Endothelial cell of umbilical vein (primary cell): Measurements from ENCODE around the gene FHIP1B. TPM values are rescaled to one million over a fixed set of nuclear protein-coding genes. Genes with fewer than 3 reads are reported as not detected.

Source experiments
- BruUV-seq: library from RNA; stranded (reverse); fragments of 400-500 nt; replicated peaks from 2 replicates; lab custom pipeline; 2021; lab: Mats Ljungman, UMichigan
- CTCF ChIA-PET: fragments of 300-600, 350-600 bp; sonication (Branson Sonifier 250); formaldehyde crosslinking; loops from one replicate; lab custom pipeline; 2021; ENCODE audit warnings: antibody characterized with exemption, inconsistent platforms; lab: Charles Lee
- POLR2A ChIA-PET: fragments of 300-600, 350-600 bp; sonication (Branson Sonifier 250); formaldehyde crosslinking; loops from one replicate; lab custom pipeline; 2021; ENCODE audit warnings: antibody characterized with exemption, inconsistent platforms; lab: Charles Lee
- DNase-seq: peaks from one replicate; pipeline ENCODE4 v3.0.0-alpha.2; 2011; ENCODE audit warnings: low read depth, low spot score
- FAIRE-seq: peaks from 2 replicates; lab custom pipeline; 2011; peaks lifted over from hg19 to GRCh38; lab: Jason Lieb, UNC
- H2AFZ ChIP-seq: 2 replicates; pipeline ENCODE4 v1.6.0; 2012; ENCODE audit warnings: low read depth, low read length, control low read depth, inconsistent platforms
- H3K27ac ChIP-seq: 2 replicates; pipeline ENCODE4 v1.5.1; 2011; ENCODE audit warnings: low read depth, mild to moderate bottlenecking, control low read depth, low read length, moderate library complexity; ENCODE audit not compliant: insufficient read depth
- H3K27me3 ChIP-seq, 2 experiments: 2 replicates each; pipeline versions ENCODE4 v1.6.0 to v1.6.1; 2011; ENCODE audit warnings: low read length in 2 of 2, mixed read lengths in 1 of 2; ENCODE audit not compliant: control insufficient read depth in 2 of 2, insufficient read depth in 2 of 2
- H3K36me3 ChIP-seq, 2 experiments: 2 replicates in 1 of 2; 3 replicates in 1 of 2; pipeline ENCODE4 v1.5.1; 2011; ENCODE audit warnings: low read length in 2 of 2, mild to moderate bottlenecking in 1 of 2, moderate library complexity in 1 of 2; ENCODE audit not compliant: control insufficient read depth in 2 of 2, insufficient read depth in 2 of 2; ENCODE audit errors: extremely low read depth in 1 of 2
- H3K4me1 ChIP-seq: 3 replicates; pipeline ENCODE4 v1.5.1; 2011; ENCODE audit warnings: mild to moderate bottlenecking, low read length; ENCODE audit not compliant: control insufficient read depth, insufficient read depth; ENCODE audit errors: extremely low read depth
- H3K4me2 ChIP-seq: 2 replicates; pipeline ENCODE4 v1.6.1; 2011; ENCODE audit warnings: low read length, control low read depth, mixed read lengths; ENCODE audit not compliant: insufficient read depth
- H3K4me3 ChIP-seq, 3 experiments: fragments of 200-600 bp in 1 of 3; sonication (generic), shearing (Covaris generic) in 1 of 3; replicated peaks in 1 of 3; 2 replicates each; pipeline ENCODE4 v1.5.1; 2011 to 2016; ENCODE audit warnings: control low read depth in 3 of 3, low read length in 3 of 3, mild to moderate bottlenecking in 2 of 3, inconsistent platforms in 1 of 3, low read depth in 1 of 3, moderate library complexity in 1 of 3; ENCODE audit not compliant: insufficient read depth in 1 of 3
- H3K79me2 ChIP-seq: 2 replicates; pipeline ENCODE4 v1.6.0; 2012; ENCODE audit warnings: low read length, inconsistent platforms; ENCODE audit not compliant: control insufficient read depth, insufficient read depth
- H3K9ac ChIP-seq: replicated peaks from 2 replicates; pipeline ENCODE3; 2011; ENCODE audit warnings: low read length, control low read depth; ENCODE audit not compliant: insufficient read depth; ENCODE audit errors: extremely low read depth
- H3K9me1 ChIP-seq: replicated peaks from 3 replicates; pipeline ENCODE4 v1.6.0; 2011; ENCODE audit warnings: mild to moderate bottlenecking, low read length; ENCODE audit not compliant: control insufficient read depth, insufficient read depth; ENCODE audit errors: extremely low read depth
- H3K9me3 ChIP-seq: replicated peaks from 2 replicates; pipeline ENCODE4 v1.5.1; 2012; ENCODE audit warnings: low read length, inconsistent platforms; ENCODE audit not compliant: control insufficient read depth, insufficient read depth
- H4K20me1 ChIP-seq: replicated peaks from 2 replicates; pipeline ENCODE3; 2011; ENCODE audit warnings: mild to moderate bottlenecking, low read length; ENCODE audit not compliant: control insufficient read depth, insufficient read depth; ENCODE audit errors: extremely low read depth
- CTCF ChIP-seq, 2 donors: IDR thresholded peaks; 1 replicate in 1 of 2; 2 replicates in 1 of 2; pipeline ENCODE4 v1.5.1; 2011; ENCODE audit warnings: low read length in 2 of 2, mild to moderate bottlenecking in 2 of 2, moderate library complexity in 2 of 2, control low read depth in 1 of 2, inconsistent platforms in 1 of 2, low read depth in 1 of 2; ENCODE audit not compliant: insufficient read depth in 1 of 2; ENCODE audit errors: extremely low read depth in 1 of 2
- EZH2 ChIP-seq: IDR thresholded peaks from 2 replicates; pipeline ENCODE4 v1.6.1; 2012; ENCODE audit warnings: borderline replicate concordance, low read depth, mild to moderate bottlenecking, moderate library complexity, low read length, inconsistent platforms; ENCODE audit not compliant: severe bottlenecking
- FOS ChIP-seq: IDR thresholded peaks from 2 replicates; pipeline ENCODE4 v1.6.1; 2011; ENCODE audit warnings: mild to moderate bottlenecking, low read length, moderate library complexity, borderline replicate concordance; ENCODE audit not compliant: insufficient read depth
- GATA2 ChIP-seq: IDR thresholded peaks from 2 replicates; pipeline ENCODE4 v1.7.0; 2011; ENCODE audit warnings: low read depth, mild to moderate bottlenecking, moderate library complexity, mixed read lengths, low read length; ENCODE audit not compliant: insufficient read length, insufficient read depth
- JUN ChIP-seq: IDR thresholded peaks from 2 replicates; pipeline ENCODE4 v1.6.1; 2011; ENCODE audit warnings: borderline replicate concordance, low read depth; ENCODE audit not compliant: insufficient read length, insufficient read depth
- MAX ChIP-seq: IDR thresholded peaks from 2 replicates; pipeline ENCODE4 v1.6.1; 2011; ENCODE audit not compliant: insufficient read depth, insufficient read length
- MYC ChIP-seq: IDR thresholded peaks from one replicate; pipeline ENCODE4 v1.6.1; 2011; ENCODE audit warnings: mild to moderate bottlenecking, low read depth, low read length
- POLR2A ChIP-seq: IDR thresholded peaks from 2 replicates; pipeline ENCODE4 v1.6.1; 2012; ENCODE audit warnings: low read depth, mild to moderate bottlenecking, control low read depth, low read length
- POLR2AphosphoS5 ChIP-seq: IDR thresholded peaks from 2 replicates; pipeline ENCODE4 v1.6.1; 2012; ENCODE audit warnings: low read depth, mild to moderate bottlenecking, control low read depth, low read length, moderate library complexity; ENCODE audit not compliant: insufficient read depth
- dilution Hi-C: fragments of 300-500 bp; cut with MboI; formaldehyde crosslinking; loops from one replicate; pipeline ENCODE4 v1.15.0; 2019; ENCODE audit warnings: low sequenced_read_pairs; ENCODE audit not compliant: extremely low pct_ligation_motif_present
- intact Hi-C: fragments of 100-400 bp; cut with micrococcal nuclease; formaldehyde crosslinking; loops from one replicate; pipeline ENCODE4 v1.10.0; 2022
- polyA plus RNA-seq, 4 experiments: library from polyadenylated mRNA; depleted of rRNA in 3 of 4; stranded (reverse) in 3 of 4; unstranded in 1 of 4; fragments of >200 nt; gene quantifications; 2 replicates each; pipeline versions ENCODE4 v1.2.1 to v1.2.3, GENCODE V29; 2011 to 2012; ENCODE audit warnings: missing spikeins in 1 of 4
- total RNA-seq: library from RNA; stranded (reverse); gene quantifications from 2 replicates; pipeline ENCODE4 v1.2.3, GENCODE V29; 2021

The FHIP1B gene
- total and polyA plus RNA-seq, 2 donors (not counting 3 experiments of a cell fraction or from before 2014, with no cell fraction given) = 21.3 to 50.1 TPM

GRCh38 chr11:6200975-6201374 is 33.5 kb downstream of the FHIP1B start:
- H3K4me1 ChIP-seq = no peaks in the 10 kb centered on the region
- no peaks in the 10 kb centered on the region for H3K9me1 ChIP-seq
- H3K9ac ChIP-seq = no peak overlapping the region
- no peak overlapping the region for H3K4me2 ChIP-seq
- no peak overlapping the region for H2AFZ ChIP-seq
- no peaks in the 10 kb centered on the region for H4K20me1 ChIP-seq
- FAIRE-seq (no peak), DNase-seq (no peak)
- intact Hi-C loops (no loop called here), dilution Hi-C loops (no loop called here)
- H3K4me3 ChIP-seq = no peak overlapping the region
- ChIA-PET CTCF (interaction anchor here (1.2 to 1.6 kb wide), 2 partner anchors 15 to 162 kb away, joined by 4 to 5 read pairs; no protein-coding TSS in a partner anchor), POLR2A (no interaction called here)
- H3K9me3 ChIP-seq = no peaks in the 10 kb centered on the region
- H3K27me3 ChIP-seq = peaks cover 0 to 2% of the 10 kb centered on the region in 2 experiments
- H3K79me2 ChIP-seq = no peaks in the 10 kb centered on the region
- BruUV-seq = no TSS peak
- no peak overlapping the region for H3K27ac ChIP-seq
- H3K36me3 ChIP-seq = no peaks in the 10 kb centered on the region
- TF ChIP-seq GATA2 = no peak
- TF ChIP-seq EZH2 = no peak
- TF ChIP-seq POLR2A = no peak
- TF ChIP-seq MAX = no peak
- TF ChIP-seq JUN = no peak
- TF ChIP-seq FOS = no peak
- no peak for TF ChIP-seq POLR2AphosphoS5
- TF ChIP-seq MYC = no peak
- TF ChIP-seq CTCF (IDR thresholded peaks at IDR 0.05; ENCODE audit: extremely low read depth in 1 of 2, insufficient read depth in 1 of 2, low read depth in 1 of 2, low read length in 2 of 2) = no peak
